PC-9 (cell line): ENCODE measurements around the gene TMF1. TPM values are rescaled to one million over a fixed set of nuclear protein-coding genes. Genes with fewer than 3 reads are reported as not detected.

Source experiments
- BruUV-seq: library from RNA; stranded (reverse); fragments of 400-500 nt; replicated peaks from 2 replicates; lab custom pipeline; 2021; lab: Mats Ljungman, UMichigan
- CTCF ChIA-PET: fragments of 300-600 bp; sonication (Branson Sonifier 250); formaldehyde crosslinking; loops from one replicate; lab custom pipeline; 2022; ENCODE audit warnings: antibody characterized with exemption; lab: Charles Lee
- POLR2A ChIA-PET: fragments of 300-600 bp; sonication (Branson Sonifier 250); formaldehyde crosslinking; loops from one replicate; lab custom pipeline; 2022; ENCODE audit warnings: antibody characterized with exemption; ENCODE audit not compliant: unreplicated experiment; lab: Charles Lee
- DNase-seq, 2 experiments: peaks; one replicate each; pipeline versions ENCODE4 v3.0.0 to v3.0.0-alpha.2; 2015 to 2022; ENCODE audit warnings: mixed read lengths in 1 of 2
- H2AFZ ChIP-seq: fragments of 200-600 bp; sonication (generic); 2 replicates; pipeline ENCODE4 v1.8.1; 2017; ENCODE audit warnings: antibody characterized with exemption
- H3F3A ChIP-seq: fragments of 200-600 bp; sonication (generic); 2 replicates; pipeline ENCODE4 v1.8.1; 2017; ENCODE audit warnings: antibody characterized with exemption, mild to moderate bottlenecking, low read depth; ENCODE audit not compliant: insufficient read depth
- H3K27ac ChIP-seq: fragments of 200-600 bp; sonication (generic); 2 replicates; pipeline ENCODE4 v1.6.1; 2016; ENCODE audit warnings: mixed run types
- H3K27me3 ChIP-seq: fragments of 200-600 bp; sonication (generic); 2 replicates; pipeline ENCODE4 v1.6.1; 2016; ENCODE audit warnings: low read depth, mixed run types; ENCODE audit not compliant: insufficient read depth
- H3K36me3 ChIP-seq: fragments of 200-600 bp; sonication (generic); 2 replicates; pipeline ENCODE4 v1.6.1; 2016; ENCODE audit warnings: low read depth, mixed run types
- H3K4me1 ChIP-seq: fragments of 200-600 bp; sonication (generic); replicated peaks from 2 replicates; pipeline ENCODE4 v1.6.1; 2016; ENCODE audit warnings: mixed run types; ENCODE audit not compliant: insufficient read depth
- H3K4me2 ChIP-seq: fragments of 200-600 bp; sonication (generic); 2 replicates; pipeline ENCODE4 v1.6.1; 2017; ENCODE audit warnings: mixed run types
- H3K4me3 ChIP-seq: fragments of 200-600 bp; sonication (generic); 2 replicates; pipeline ENCODE4 v1.6.1; 2016; ENCODE audit warnings: mixed run types
- H3K79me2 ChIP-seq: fragments of 200-600 bp; sonication (generic); 2 replicates; pipeline ENCODE4 v1.6.1; 2017; ENCODE audit warnings: low read depth, mixed run types
- H3K9me2 ChIP-seq: fragments of 200-600 bp; sonication (generic); 2 replicates; pipeline ENCODE4 v1.8.1; 2017; ENCODE audit warnings: mild to moderate bottlenecking; ENCODE audit not compliant: insufficient read depth
- H3K9me3 ChIP-seq: fragments of 200-600 bp; sonication (generic); 2 replicates; pipeline ENCODE4 v1.8.1; 2016; ENCODE audit warnings: low read depth; ENCODE audit not compliant: insufficient read depth
- H4K20me1 ChIP-seq: fragments of 200-600 bp; sonication (generic); 2 replicates; pipeline ENCODE4 v1.8.1; 2017; ENCODE audit not compliant: insufficient read depth
- CTCF ChIP-seq: fragments of 200-600 bp; sonication (generic); conservative IDR thresholded peaks from 2 replicates; pipeline ENCODE4 v1.6.1; 2017; ENCODE audit warnings: mixed run types, antibody characterized with exemption, mild to moderate bottlenecking, moderate library complexity
- EZH2 ChIP-seq: fragments of 200-600 bp; sonication (generic); IDR thresholded peaks from 2 replicates; pipeline ENCODE4 v1.8.0; 2017; ENCODE audit warnings: antibody characterized with exemption, low read depth
- intact Hi-C: fragments of 100-400 bp; cut with micrococcal nuclease; formaldehyde crosslinking; loops from one replicate; pipeline ENCODE4 v1.10.0; 2022; ENCODE audit not compliant: unreplicated experiment
- total RNA-seq: library from RNA; stranded (reverse); gene quantifications from 2 replicates; pipeline ENCODE4 v1.2.3, GENCODE V29; 2021

Gene TMF1
- total RNA-seq, 1 experiment from 2014 or later: 35.5 TPM

GRCh38 chr3:69020857-69021256 lies 31.3 kb downstream of the TMF1 start:
- POLR2A ChIA-PET: no interaction called here
- intact Hi-C loops: no loop called here

GRCh38 chr3:69020424-69020823 lies 31.7 kb downstream of the TMF1 start:
- BruUV-seq: no TSS peak
- Histone ChIP-seq H4K20me1 (no peaks in the 10 kb centered on the region), H2AFZ (no peak overlapping the region), H3K4me3 (no peak overlapping the region), H3K27me3 (no peaks in the 10 kb centered on the region), H3K27ac (no peak overlapping the region), H3K9me2 (no peaks in the 10 kb centered on the region), H3K79me2 (no peaks in the 10 kb centered on the region), H3K36me3 (0 out of 2 replicates have a peak, but pooled peaks cover under 1% of the 10 kb centered on the region), H3K9me3 (no peaks in the 10 kb centered on the region), H3K4me2 (no peak overlapping the region), H3F3A (no peaks in the 10 kb centered on the region; the same call in 1 of the 2 replicates), H3K4me1 (no peaks in the 10 kb centered on the region)
- ChIA-PET CTCF (no interaction called here), POLR2A (interaction anchor here (0.5 kb wide), 1 partner anchor 61 kb away, joined by 7 read pairs; no protein-coding TSS in a partner anchor)
- DNase-seq: no peak
- intact Hi-C loops: no loop called here
- no peak for TF ChIP-seq EZH2
- peak; percentile 51; the same call in 1 of the 2 replicates for TF ChIP-seq CTCF

More at GRCh38 chr3:69020857-69021256, 31.3 kb downstream of the TMF1 start:
- H3F3A ChIP-seq: no peaks in the 10 kb centered on the region; the same call in 1 of the 2 replicates
- CTCF ChIA-PET: no interaction called here
- no peaks in the 10 kb centered on the region for H4K20me1 ChIP-seq
- H3K4me2 ChIP-seq: no peak overlapping the region
- no peaks in the 10 kb centered on the region for H3K27me3 ChIP-seq
- H2AFZ ChIP-seq: no peak overlapping the region
- H3K9me2 ChIP-seq: no peaks in the 10 kb centered on the region
- H3K9me3 ChIP-seq: no peaks in the 10 kb centered on the region
- no peak overlapping the region for H3K27ac ChIP-seq
- 0 out of 2 replicates have a peak, but pooled peaks cover 5% of the 10 kb centered on the region for H3K36me3 ChIP-seq
- DNase-seq: no peak
- H3K79me2 ChIP-seq: no peaks in the 10 kb centered on the region
- BruUV-seq: no TSS peak
- no peaks in the 10 kb centered on the region for H3K4me1 ChIP-seq
- no peak overlapping the region for H3K4me3 ChIP-seq
- no peak for TF ChIP-seq EZH2
- no peak for TF ChIP-seq CTCF

GRCh38 chr3:69016901-69017300 lies 35.2 kb downstream of the TMF1 start:
- Histone ChIP-seq H3K4me1 (peaks cover 11% of the 10 kb centered on the region; the same call in 1 of the 2 replicates), H3K27ac (no peak overlapping the region), H3K27me3 (no peaks in the 10 kb centered on the region), H4K20me1 (no peaks in the 10 kb centered on the region), H2AFZ (no peak overlapping the region), H3K36me3 (no peaks in the 10 kb centered on the region), H3K9me2 (no peaks in the 10 kb centered on the region), H3K9me3 (no peaks in the 10 kb centered on the region), H3K4me3 (no peak overlapping the region), H3K79me2 (no peaks in the 10 kb centered on the region), H3K4me2 (no peak overlapping the region), H3F3A (no peaks in the 10 kb centered on the region)
- no TSS peak for BruUV-seq
- TF ChIP-seq CTCF (no peak), EZH2 (no peak)
- intact Hi-C loops: loop anchor here (10.0 kb wide), 1 partner anchor 848 kb away; no protein-coding TSS in a partner anchor
- ChIA-PET POLR2A (no interaction called here), CTCF (interaction anchor here (0.5 kb wide), 1 partner anchor 206 kb away, joined by 7 read pairs; no protein-coding TSS in a partner anchor)
- no peak for DNase-seq
